Stimulated activated CD4-positive, alpha-beta T cell treated with anti-CD3 and anti-CD28 coated beads, Interleukin-1b, Interleukin-23, amount 100 ng/mL, for 24 hours (primary cell): ENCODE data around the gene HPSE.
A peak's percentile ranks its signal among the peaks of the same experiment; 100 is the strongest.
"Not testable (repeated sequence)": the region's sequence is repeated elsewhere in the genome, so short reads cannot be mapped to it uniquely, and the experiment has no call there.

Source experiments
- DNase-seq, 4 experiments: peaks; one replicate each; pipeline ENCODE4 v3.0.0-alpha.2; 2020; ENCODE audit warnings: low read depth in 4 of 4, low spot score in 1 of 4

Gene HPSE

DNA sequence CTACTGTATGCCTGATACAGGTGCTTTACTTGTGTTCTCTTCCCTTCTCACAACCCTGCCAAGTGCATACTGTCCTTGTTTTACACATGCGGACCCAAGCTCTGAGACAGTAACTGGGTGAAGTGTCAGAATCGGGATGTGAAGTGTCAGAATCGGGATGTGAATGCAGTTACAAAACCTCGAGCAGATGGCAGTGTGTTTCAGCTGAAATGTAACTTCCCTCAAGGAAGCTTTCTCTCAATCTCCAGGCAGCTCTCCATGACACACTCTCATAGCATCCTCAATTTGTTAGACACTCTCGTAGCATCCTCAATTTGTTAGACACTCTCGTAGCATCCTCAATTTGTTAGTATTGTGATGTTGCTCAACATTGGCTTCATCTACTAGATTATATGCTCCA is 1.1 kb upstream of the HPSE start:
- DNase-seq: no peak

DNA sequence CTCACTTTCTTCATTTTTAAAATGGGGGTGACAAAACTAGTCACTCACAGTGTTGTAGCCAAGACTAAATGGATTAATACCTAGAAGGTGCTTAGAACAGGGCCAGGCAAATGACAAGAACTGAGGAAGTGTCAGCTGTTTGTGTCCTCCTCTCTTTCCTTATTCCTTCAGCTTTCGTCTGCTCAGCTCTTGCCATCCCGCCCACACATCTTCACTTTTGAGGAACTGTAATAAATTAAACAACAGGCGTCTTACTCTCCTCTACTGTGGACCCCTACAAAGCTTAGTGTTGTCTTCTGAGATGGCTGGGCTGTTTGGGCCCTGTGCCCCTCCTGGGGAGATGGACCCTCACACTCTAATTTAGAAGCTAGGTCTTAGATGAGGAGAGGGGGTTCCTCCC is 2.7 kb downstream of the HPSE start:
- DNase-seq: no peak

DNA sequence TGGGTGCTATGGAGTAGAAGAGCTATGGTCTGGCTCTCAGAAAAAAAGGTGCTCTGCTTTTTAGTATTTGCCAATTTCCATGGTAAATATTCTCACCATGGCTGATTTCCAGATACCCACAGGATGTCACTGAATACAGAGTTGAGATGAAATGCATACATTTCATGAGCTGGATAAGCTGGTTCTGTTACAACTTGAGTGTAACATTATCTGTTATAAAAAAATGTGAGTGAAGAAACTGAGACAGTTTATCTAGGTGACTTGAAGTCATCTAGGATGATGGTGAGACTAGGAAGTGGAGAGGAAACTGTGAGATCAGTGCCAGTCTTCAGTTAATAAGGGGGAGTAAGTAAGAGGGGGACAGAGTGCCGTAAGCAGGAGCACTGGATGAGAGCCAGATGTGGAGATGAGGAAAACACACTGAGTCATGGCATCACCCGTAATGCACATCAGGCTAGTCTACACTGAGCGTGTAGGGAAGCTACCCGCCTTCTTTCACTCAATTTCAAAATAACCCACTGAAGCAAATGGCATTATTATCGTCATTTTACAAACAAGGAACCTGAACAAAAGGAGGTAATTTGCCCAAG is 5.0 kb downstream of the HPSE start:
- DNase-seq: no peak

DNA sequence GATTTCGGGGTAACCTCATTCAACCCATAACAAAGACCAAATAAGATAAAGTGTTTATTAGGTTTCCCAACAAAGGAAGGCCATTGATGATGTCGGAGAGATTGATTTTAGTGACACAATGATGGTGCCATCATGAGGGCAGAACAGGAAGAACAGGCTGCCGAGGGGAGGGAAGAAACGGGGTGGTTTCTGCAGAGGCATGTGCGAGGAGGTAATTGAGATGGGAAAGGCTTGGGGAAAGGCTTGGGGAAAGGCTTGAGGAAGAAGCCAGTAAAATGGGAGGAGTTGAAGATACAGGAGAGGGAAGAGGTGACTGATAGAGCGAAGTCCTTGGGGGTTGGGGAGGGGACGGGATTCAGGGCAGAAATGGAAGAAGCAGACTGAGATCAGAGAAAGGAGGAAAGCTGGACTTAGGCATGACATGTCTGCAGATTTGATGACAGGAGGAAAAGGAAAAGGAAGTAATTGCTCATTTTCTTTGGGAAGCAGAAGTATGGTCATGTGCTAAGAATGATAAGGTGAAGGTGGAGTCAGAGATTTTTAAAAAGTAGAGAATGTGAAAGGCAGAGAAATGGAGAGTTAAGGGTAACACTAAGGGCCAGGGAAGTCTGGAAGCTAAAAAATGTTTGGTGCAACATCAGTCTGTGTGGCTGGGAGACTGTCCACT is 6.0 kb downstream of the HPSE start:
- DNase-seq: no peak

GRCh38 chr4:83326546-83326945 is 8.1 kb downstream of the HPSE start:
- DNase-seq: no peak

DNA sequence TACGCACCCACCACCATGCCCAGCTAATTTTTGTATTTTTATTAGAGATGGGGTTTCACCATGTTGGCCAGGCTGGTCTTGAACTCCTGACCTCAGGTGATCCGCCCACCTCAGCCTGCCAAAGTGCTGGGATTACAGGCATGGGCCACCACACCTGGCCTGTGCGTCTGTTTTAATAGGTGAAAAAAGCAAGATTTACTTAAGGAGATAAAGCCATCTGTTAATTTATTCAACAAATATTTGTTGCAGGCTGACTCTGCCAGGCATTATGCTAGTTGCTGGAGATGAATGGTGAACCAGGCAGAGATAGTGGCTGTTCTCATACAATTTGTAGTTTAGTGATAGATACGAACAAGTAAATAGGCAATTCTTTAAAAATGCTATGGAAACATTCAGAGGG is 9.3 kb downstream of the HPSE start:
- not testable (repeated sequence) for DNase-seq

- DNase-seq: no peak
These were observed 11.5 kb downstream of the HPSE start for GRCh38 chr4:83323136-83323535.

GRCh38 chr4:83320548-83320947 is 14.1 kb downstream of the HPSE start:
- DNase-seq: peak in 1 of 4 experiments; percentile 2

DNA sequence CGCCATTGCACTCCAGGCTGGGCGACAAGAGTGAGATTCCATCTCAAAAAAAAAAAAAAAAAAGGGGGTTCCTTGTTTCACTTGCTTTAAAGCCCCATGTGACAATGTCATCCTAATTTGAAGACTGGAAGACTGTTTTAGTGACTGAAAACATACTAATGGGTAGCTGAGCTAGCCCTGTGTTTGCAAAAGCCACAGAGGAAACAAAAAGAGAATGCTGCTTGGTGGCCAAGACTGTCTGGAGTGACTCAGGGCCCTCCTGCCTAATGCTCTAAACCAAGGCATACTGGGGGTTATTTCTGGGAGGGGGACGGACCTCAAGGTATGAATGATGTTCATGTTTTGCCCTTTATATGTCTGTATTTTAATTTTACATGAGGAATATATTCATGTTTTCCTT is 16.0 kb downstream of the HPSE start:
- no peak for DNase-seq

DNA sequence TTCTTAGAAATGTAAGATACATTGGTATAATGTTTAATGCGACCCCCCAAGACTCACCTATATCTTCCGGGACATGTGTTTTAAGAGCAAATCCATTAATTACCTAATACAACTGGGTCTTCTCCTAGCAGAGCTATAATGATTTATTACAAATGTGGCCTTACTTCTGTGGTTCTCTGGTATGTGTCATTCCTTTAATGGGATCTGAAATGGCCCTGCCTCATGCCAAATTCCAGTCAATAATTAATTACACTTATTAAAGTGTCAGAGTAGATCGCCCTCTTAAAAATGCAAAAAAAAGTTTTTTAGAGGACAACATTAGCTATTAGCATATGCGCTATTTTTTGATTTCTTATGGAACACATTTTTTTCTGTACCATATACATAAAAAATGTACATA is 17.0 kb downstream of the HPSE start:
- DNase-seq: no peak

DNA sequence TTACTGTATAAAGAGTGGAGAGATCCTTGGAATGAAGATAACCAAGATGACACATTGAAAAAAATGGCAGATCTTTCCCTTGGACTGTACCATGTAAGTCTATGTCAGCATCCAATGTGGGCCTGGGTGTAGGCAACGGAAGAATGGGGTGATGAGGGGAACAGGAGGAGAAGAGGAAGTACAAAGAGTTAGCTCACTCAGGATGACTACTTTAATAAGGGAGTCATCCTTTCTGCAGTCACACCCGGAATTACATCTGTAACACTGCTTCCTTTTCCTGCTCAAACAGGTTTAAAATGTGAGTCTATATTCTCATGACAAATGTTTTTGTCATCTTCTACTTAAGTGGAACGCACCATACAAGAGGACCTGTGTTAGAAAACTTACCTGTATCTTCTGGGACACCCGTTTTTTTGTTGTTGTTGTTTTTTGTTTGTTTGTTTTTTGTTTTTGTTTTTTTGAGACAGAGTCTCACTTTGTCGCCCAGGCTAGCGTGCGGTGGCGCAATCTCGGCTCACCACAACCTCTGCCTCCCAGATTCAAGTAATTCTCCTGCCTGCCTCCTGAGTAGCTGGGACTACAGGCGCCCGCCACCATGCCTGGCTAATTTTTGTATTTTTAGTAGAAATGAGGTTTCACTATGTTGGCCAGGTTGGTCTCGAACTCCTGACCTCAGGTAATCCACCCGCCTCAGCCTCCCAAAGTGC is 18.0 kb downstream of the HPSE start:
- DNase-seq: no peak

DNA sequence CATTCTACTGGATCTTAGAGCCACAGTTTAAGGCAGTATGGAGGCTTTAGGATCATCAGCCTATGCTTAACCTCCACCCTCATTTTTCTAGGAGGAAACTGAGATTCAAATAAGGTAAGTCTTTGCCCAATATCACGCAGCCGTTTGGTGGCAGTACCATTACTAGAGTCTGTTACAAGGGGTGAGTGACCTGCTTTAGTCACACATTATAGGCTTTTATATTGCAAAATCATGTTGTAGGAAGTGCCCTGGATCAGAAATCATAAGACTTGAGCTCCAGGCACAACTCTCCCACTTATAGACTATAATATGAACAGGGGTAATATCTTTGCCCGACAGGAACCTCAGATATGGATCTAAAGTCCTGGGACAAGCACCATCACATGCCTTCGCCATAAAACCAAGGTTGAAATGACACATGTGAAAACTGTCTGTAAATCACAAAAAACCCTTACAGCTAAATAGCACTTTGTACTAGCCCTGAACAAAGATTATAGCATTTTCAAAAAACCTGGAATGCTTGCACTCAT is 19.2 kb downstream of the HPSE start:
- no peak for DNase-seq

- DNase-seq: no peak
These were observed 26.0 kb downstream of the HPSE start for GRCh38 chr4:83308672-83309071.

- DNase-seq: no peak
These were observed 26.7 kb downstream of the HPSE start for GRCh38 chr4:83307920-83308319.

DNA sequence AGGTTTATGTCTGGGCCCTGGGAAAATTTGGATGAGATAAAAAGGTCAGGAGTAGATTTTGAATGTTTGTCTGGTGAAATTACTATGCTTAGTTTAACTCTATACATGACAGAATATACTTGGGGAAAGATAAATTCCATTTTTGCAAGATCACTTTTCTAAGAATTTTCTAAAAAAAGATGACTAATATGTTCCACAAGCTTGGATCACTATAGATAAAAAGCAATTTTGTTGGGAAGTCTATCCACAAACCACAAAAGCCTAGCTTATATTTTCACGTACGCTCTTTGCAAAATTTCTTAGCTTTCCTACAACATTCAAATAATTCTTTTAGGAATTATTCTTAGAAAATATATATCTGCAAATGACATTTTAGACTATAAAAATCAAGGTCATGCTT is 29.5 kb downstream of the HPSE start:
- DNase-seq: no peak

DNA sequence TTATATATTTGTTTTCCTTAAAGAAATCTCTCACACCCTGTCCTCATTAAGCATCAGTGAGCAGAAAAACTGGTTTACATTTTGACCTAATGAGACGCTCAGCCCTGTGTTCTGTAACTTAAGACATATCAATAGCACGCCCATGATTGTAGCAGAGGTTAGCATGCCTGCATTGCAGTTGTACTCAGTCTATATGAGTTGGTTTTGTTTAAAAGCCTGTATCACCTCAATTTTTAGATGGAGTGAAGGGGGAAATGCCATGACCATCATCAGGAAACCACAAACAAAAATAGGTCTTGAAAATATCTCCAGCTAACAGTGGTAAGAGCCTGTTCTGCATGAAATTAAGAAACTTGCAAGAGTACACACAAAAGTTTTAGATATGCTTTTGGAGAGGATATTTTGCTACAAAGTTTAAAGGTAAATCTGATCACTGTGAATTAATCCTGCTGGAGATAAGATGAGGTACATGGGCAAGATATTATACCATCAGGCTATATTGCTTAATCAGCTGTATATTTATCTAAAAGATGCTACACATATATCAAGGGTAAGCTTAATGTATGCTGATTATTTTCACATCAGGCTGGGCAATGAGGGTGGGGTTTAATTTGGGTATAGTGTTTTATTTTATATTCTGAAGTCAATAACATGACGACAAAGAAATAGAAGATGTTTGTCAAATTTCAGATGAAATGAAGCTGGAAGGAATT is 36.9 kb downstream of the HPSE start:
- no peak for DNase-seq

GRCh38 chr4:83293305-83294046 is 41.2 kb downstream of the HPSE start:
- no peak for DNase-seq

GRCh38 chr4:83290059-83290774 is 44.4 kb downstream of the HPSE start:
- not testable (repeated sequence) for DNase-seq

DNA sequence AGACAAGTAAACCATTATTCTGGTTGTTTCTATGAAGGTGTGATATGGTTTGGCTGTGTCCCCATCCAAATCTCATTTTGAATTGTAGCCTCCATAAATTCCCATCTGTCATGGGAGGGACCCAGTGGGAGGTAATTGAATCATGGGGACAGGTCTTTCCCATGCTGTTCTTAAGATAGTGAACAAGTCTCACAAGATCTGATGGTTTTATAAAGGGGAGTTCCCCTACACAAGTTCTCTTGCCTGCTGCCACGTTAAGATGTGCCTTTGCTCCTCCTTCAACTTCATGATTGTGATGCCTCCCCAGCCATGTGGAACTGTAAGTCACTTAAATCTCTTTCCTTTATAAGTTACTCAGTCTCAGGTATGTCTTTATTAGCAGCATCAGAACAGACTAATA is 46.3 kb downstream of the HPSE start:
- not testable (repeated sequence) for DNase-seq

DNA sequence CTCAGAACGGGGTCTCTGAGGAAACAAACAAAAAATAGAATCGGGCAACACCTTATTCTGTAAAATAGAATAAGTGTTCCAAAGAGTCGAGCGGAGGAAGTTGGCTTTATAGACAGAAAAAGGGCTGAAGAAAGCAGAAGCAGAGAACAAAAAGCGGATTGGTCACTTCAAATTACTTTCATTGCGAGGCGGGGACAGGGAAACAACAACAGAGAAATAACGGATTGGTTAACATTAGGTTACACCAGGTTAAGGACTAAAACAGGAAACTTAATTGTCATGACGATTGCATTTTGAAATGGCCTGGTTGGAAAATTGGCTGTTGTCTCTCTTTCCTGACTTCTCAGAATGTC is 49.6 kb downstream of the HPSE start:
- no peak for DNase-seq
